ENCODE data around the gene DNPH1. TPM values are rescaled to one million over a fixed set of nuclear protein-coding genes. Genes with fewer than 3 reads are reported as not detected.

Gene DNPH1
- total and polyA plus RNA-seq, 4 donors: 18.1 to 70.6 (median 67.0) TPM

GRCh38 chr6:43264599-43265145 is 35.4 kb upstream of the DNPH1 start:
- peaks cover 20% of the 10 kb centered on the region for H3K4me1 ChIP-seq (ENCODE audit: control insufficient read depth, insufficient read depth, low read length)
- H3K9me3 ChIP-seq (ENCODE audit: control insufficient read depth, insufficient read depth, low read length): no peaks in the 10 kb centered on the region
- no peaks in the 10 kb centered on the region for H3K27me3 ChIP-seq (ENCODE audit: control insufficient read depth, insufficient read depth, low read length)
- WGBS (ENCODE audit: insufficient coverage): 95% methylated on average over 5 of the region's 5 CpGs
- no peak overlapping the region for H3K4me3 ChIP-seq (ENCODE audit: low read depth, low read length)
- peaks cover 76% of the 10 kb centered on the region for H3K36me3 ChIP-seq (ENCODE audit: control insufficient read depth, insufficient read depth, low read length)
- H3K27ac ChIP-seq (ENCODE audit: low read depth, low read length): no peak overlapping the region
- no peak for DNase-seq (ENCODE audit: low read depth in 4 of 6, low spot score in 6 of 6)

- no peak overlapping the region for H3K27ac ChIP-seq (ENCODE audit: low read depth, low read length)
Observed at GRCh38 chr6:43263314-43264178, 34.3 kb upstream of the DNPH1 start.

DNA sequence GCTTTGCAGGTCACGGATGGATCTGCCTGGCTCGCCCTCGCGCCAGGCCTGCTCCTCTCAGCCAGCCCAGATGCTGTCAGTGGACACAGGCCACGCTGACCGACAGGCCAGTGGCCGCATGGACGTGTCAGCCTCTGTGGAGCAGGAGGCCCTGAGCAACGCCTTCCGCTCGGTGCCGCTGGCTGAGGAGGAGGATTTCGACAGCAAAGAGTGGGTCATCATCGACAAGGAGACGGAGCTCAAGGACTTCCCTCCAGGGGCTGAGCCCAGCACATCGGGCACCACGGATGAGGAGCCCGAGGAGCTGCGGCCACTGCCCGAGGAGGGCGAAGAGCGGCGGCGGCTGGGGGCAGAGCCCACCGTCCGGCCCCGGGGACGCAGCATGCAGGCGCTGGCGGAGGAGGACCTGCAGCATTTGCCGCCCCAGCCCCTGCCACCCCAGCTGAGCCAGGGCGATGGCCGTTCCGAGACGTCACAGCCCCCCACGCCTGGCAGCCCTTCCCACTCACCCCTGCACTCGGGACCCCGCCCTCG is 33.6 kb upstream of the DNPH1 start:
- Histone ChIP-seq H3K4me1 (ENCODE audit: control insufficient read depth, insufficient read depth, low read length) (peaks cover 4% of the 10 kb centered on the region), H3K36me3 (ENCODE audit: control insufficient read depth, insufficient read depth, low read length) (peaks cover 83% of the 10 kb centered on the region), H3K4me3 (ENCODE audit: low read depth, low read length) (no peak overlapping the region), H3K9me3 (ENCODE audit: control insufficient read depth, insufficient read depth, low read length) (no peaks in the 10 kb centered on the region), H3K27ac (ENCODE audit: low read depth, low read length) (no peak overlapping the region), H3K27me3 (ENCODE audit: control insufficient read depth, insufficient read depth, low read length) (no peaks in the 10 kb centered on the region)
- WGBS (ENCODE audit: insufficient coverage): 90% methylated on average over 39 of the region's 39 CpGs
- no peak for DNase-seq (ENCODE audit: low read depth in 4 of 6, low spot score in 6 of 6)

More at GRCh38 chr6:43263314-43264178, 34.3 kb upstream of the DNPH1 start:
- peak in 2 of 6 donors; percentile 34 to 61 for DNase-seq (ENCODE audit: low read depth in 4 of 6, low spot score in 6 of 6)
- H3K4me3 ChIP-seq (ENCODE audit: low read depth, low read length): no peak overlapping the region
- 52% methylated on average over 11 of the region's 12 CpGs for WGBS (ENCODE audit: insufficient coverage)
- H3K4me1 ChIP-seq (ENCODE audit: control insufficient read depth, insufficient read depth, low read length): peaks cover 11% of the 10 kb centered on the region
- peaks cover 81% of the 10 kb centered on the region for H3K36me3 ChIP-seq (ENCODE audit: control insufficient read depth, insufficient read depth, low read length)
- no peaks in the 10 kb centered on the region for H3K27me3 ChIP-seq (ENCODE audit: control insufficient read depth, insufficient read depth, low read length)
- H3K9me3 ChIP-seq (ENCODE audit: control insufficient read depth, insufficient read depth, low read length): no peaks in the 10 kb centered on the region

GRCh38 chr6:43262000-43262779 is 32.9 kb upstream of the DNPH1 start:
- peak in 1 of 6 donors; percentile 41 for DNase-seq (ENCODE audit: low read depth in 4 of 6, low spot score in 6 of 6)
- H3K9me3 ChIP-seq (ENCODE audit: control insufficient read depth, insufficient read depth, low read length): no peaks in the 10 kb centered on the region
- no peak overlapping the region for H3K27ac ChIP-seq (ENCODE audit: low read depth, low read length)
- H3K36me3 ChIP-seq (ENCODE audit: control insufficient read depth, insufficient read depth, low read length): peaks cover 90% of the 10 kb centered on the region
- H3K4me3 ChIP-seq (ENCODE audit: low read depth, low read length): no peak overlapping the region
- no peaks in the 10 kb centered on the region for H3K27me3 ChIP-seq (ENCODE audit: control insufficient read depth, insufficient read depth, low read length)
- 76% methylated on average over 12 of the region's 14 CpGs for WGBS (ENCODE audit: insufficient coverage)
- H3K4me1 ChIP-seq (ENCODE audit: control insufficient read depth, insufficient read depth, low read length): no peaks in the 10 kb centered on the region

DNA sequence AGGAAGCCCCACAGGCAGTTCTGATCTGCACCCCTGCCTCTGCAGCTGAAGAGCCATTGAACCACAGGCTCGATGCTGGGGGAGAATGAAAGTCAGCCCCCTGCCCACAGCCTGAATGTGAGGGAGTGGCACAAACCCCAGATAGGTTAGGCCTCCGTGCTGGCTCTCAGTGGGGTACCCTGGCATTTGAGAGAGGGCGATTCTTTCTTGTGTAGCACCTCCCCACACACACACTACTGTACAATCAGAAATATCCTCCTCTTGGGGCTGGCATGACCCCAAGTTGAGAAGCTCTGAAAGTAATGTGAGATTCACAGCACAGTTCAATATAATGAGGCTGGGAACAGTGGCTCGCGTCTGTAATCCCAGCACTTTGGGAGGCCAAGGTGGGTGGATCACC is 31.9 kb upstream of the DNPH1 start:
- DNase-seq (ENCODE audit: low read depth in 4 of 6, low spot score in 6 of 6): no peak
- Histone ChIP-seq H3K4me3 (ENCODE audit: low read depth, low read length) (no peak overlapping the region), H3K27ac (ENCODE audit: low read depth, low read length) (no peak overlapping the region), H3K36me3 (ENCODE audit: control insufficient read depth, insufficient read depth, low read length) (peaks cover 93% of the 10 kb centered on the region), H3K4me1 (ENCODE audit: control insufficient read depth, insufficient read depth, low read length) (no peaks in the 10 kb centered on the region), H3K9me3 (ENCODE audit: control insufficient read depth, insufficient read depth, low read length) (no peaks in the 10 kb centered on the region), H3K27me3 (ENCODE audit: control insufficient read depth, insufficient read depth, low read length) (no peaks in the 10 kb centered on the region)
- 69% methylated on average over 3 of the region's 5 CpGs for WGBS (ENCODE audit: insufficient coverage)

GRCh38 chr6:43260791-43261190 is 31.5 kb upstream of the DNPH1 start:
- peaks cover 95% of the 10 kb centered on the region for H3K36me3 ChIP-seq (ENCODE audit: control insufficient read depth, insufficient read depth, low read length)
- H3K27ac ChIP-seq (ENCODE audit: low read depth, low read length): no peak overlapping the region

GRCh38 chr6:43258807-43259686 is 29.8 kb upstream of the DNPH1 start:
- 90% methylated on average over 25 of the region's 30 CpGs for WGBS (ENCODE audit: insufficient coverage)
- DNase-seq (ENCODE audit: low read depth in 4 of 6, low spot score in 6 of 6): no peak
- peaks cover 97% of the 10 kb centered on the region for H3K36me3 ChIP-seq (ENCODE audit: control insufficient read depth, insufficient read depth, low read length)

More at GRCh38 chr6:43260791-43261190, 31.5 kb upstream of the DNPH1 start:
- WGBS (ENCODE audit: insufficient coverage): 69% methylated on average over 4 of the region's 4 CpGs
- no peaks in the 10 kb centered on the region for H3K9me3 ChIP-seq (ENCODE audit: control insufficient read depth, insufficient read depth, low read length)
- DNase-seq (ENCODE audit: low read depth in 4 of 6, low spot score in 6 of 6): peak in 1 of 6 donors; percentile 49
- no peaks in the 10 kb centered on the region for H3K27me3 ChIP-seq (ENCODE audit: control insufficient read depth, insufficient read depth, low read length)
- no peaks in the 10 kb centered on the region for H3K4me1 ChIP-seq (ENCODE audit: control insufficient read depth, insufficient read depth, low read length)
- no peak overlapping the region for H3K4me3 ChIP-seq (ENCODE audit: low read depth, low read length)

DNA sequence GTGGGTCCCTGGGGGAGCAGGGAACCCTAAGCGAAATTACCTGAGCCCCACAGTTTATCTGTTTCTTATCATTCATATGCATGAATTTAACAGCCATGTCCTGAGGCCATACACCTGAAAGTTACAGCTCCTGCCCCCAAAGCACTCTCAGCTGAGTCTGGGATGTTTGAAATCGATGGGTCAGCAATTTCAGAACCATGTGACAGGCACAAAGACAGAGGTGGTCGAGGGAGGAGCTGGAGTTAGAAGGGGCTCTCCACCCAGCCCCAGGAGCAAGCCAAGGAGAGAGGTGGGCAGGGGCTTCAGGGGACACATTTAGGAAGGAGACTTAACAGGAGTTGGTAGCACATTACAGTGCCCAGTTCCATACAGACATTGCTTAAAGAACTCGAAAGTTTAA is 28.9 kb upstream of the DNPH1 start:
- H3K27ac ChIP-seq (ENCODE audit: low read depth, low read length): no peak overlapping the region
- H3K4me1 ChIP-seq (ENCODE audit: control insufficient read depth, insufficient read depth, low read length): no peaks in the 10 kb centered on the region
- no peaks in the 10 kb centered on the region for H3K9me3 ChIP-seq (ENCODE audit: control insufficient read depth, insufficient read depth, low read length)
- peaks cover 98% of the 10 kb centered on the region for H3K36me3 ChIP-seq (ENCODE audit: control insufficient read depth, insufficient read depth, low read length)
- 88% methylated on average over 2 of the region's 4 CpGs for WGBS (ENCODE audit: insufficient coverage)
- no peak for DNase-seq (ENCODE audit: low read depth in 4 of 6, low spot score in 6 of 6)
- no peaks in the 10 kb centered on the region for H3K27me3 ChIP-seq (ENCODE audit: control insufficient read depth, insufficient read depth, low read length)
- no peak overlapping the region for H3K4me3 ChIP-seq (ENCODE audit: low read depth, low read length)

More at GRCh38 chr6:43258807-43259686, 29.8 kb upstream of the DNPH1 start:
- Histone ChIP-seq H3K4me3 (ENCODE audit: low read depth, low read length) (no peak overlapping the region), H3K27ac (ENCODE audit: low read depth, low read length) (no peak overlapping the region), H3K9me3 (ENCODE audit: control insufficient read depth, insufficient read depth, low read length) (no peaks in the 10 kb centered on the region), H3K4me1 (ENCODE audit: control insufficient read depth, insufficient read depth, low read length) (no peaks in the 10 kb centered on the region), H3K27me3 (ENCODE audit: control insufficient read depth, insufficient read depth, low read length) (no peaks in the 10 kb centered on the region)

Measured in spinal cord (tissue), 10 donors.